Esophagus squamous epithelium (tissue), 4 donors: Measurements from ENCODE around the gene RELN.

Source experiments
- POLR2A ChIP-seq, 4 donors: fragments of 450-650 bp; IDR thresholded peaks; one replicate each; pipeline ENCODE4 v1.6.1; 2017; ENCODE audit warnings: antibody characterized with exemption in 4 of 4, mild to moderate bottlenecking in 4 of 4, moderate library complexity in 3 of 4
- TF ChIP-seq, protein P1 (sequence below), 6 experiments: fragments of 450-650 bp in 4 of 6; fragments of 200-600 bp in 2 of 6; sonication (generic) in 2 of 6; IDR thresholded peaks; one replicate each; pipeline ENCODE4 v1.5.1; 2016 to 2019; ENCODE audit warnings: antibody characterized with exemption in 6 of 6, mild to moderate bottlenecking in 4 of 6, moderate library complexity in 4 of 6

DNA sequence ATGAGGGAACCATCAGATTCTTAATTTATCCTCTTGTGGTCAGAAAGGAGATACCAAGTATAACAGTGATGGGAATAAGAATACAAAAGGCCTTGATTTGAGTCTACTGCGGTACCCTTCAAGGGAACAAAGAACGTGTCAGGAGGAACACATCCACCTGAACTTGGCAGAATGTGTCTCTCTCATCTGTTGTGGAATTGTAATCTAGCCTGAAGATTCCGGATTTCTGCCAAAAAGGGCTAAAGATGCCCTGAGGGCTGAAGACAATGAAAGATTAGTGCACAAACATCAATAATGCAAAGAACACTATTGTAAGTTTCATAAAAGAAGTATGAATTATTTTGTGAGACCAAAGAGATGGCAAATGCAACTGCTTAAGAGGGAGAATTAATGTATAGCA is 134.8 kb downstream of the RELN start:
- TF ChIP-seq, protein P1, sequence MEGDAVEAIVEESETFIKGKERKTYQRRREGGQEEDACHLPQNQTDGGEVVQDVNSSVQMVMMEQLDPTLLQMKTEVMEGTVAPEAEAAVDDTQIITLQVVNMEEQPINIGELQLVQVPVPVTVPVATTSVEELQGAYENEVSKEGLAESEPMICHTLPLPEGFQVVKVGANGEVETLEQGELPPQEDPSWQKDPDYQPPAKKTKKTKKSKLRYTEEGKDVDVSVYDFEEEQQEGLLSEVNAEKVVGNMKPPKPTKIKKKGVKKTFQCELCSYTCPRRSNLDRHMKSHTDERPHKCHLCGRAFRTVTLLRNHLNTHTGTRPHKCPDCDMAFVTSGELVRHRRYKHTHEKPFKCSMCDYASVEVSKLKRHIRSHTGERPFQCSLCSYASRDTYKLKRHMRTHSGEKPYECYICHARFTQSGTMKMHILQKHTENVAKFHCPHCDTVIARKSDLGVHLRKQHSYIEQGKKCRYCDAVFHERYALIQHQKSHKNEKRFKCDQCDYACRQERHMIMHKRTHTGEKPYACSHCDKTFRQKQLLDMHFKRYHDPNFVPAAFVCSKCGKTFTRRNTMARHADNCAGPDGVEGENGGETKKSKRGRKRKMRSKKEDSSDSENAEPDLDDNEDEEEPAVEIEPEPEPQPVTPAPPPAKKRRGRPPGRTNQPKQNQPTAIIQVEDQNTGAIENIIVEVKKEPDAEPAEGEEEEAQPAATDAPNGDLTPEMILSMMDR (IDR thresholded peaks at IDR 0.05): no peak
- TF ChIP-seq POLR2A (IDR thresholded peaks at IDR 0.05): no peak
